ENCODE data around the gene CHN2.

- TF ChIP-seq POLR2AphosphoS5 (IDR thresholded peaks at IDR 0.05) (no peak), CTCF (IDR thresholded peaks at IDR 0.05) (no peak), POLR2A (IDR thresholded peaks at IDR 0.05) (no peak), EP300 (IDR thresholded peaks at IDR 0.05) (no peak)
Observed at GRCh38 chr7:29278337-29279069, 83.9 kb downstream of the CHN2 start.
